GM10847 (cell line): ENCODE results near the gene PTPRG.

Experiments
- POLR2A ChIP-seq: IDR thresholded peaks from 2 replicates; pipeline ENCODE4 v1.6.1; 2011; ENCODE audit not compliant: insufficient read length; ENCODE audit errors: extremely low read depth

PTPRG gene

GRCh38 chr3:61903931-61904657, 342.7 kb downstream of the PTPRG start:
- TF ChIP-seq POLR2A = no peak

- no peak for TF ChIP-seq POLR2A
These were observed 345.9 kb downstream of the PTPRG start for GRCh38 chr3:61907210-61907795.

GRCh38 chr3:61908382-61908781, 347.0 kb downstream of the PTPRG start:
- TF ChIP-seq POLR2A = no peak

- no peak for TF ChIP-seq POLR2A
These were observed 349.4 kb downstream of the PTPRG start for GRCh38 chr3:61910732-61911131.

- TF ChIP-seq POLR2A = no peak
These were observed 350.8 kb downstream of the PTPRG start for GRCh38 chr3:61912158-61912557.

GRCh38 chr3:61913701-61914100, 352.3 kb downstream of the PTPRG start:
- no peak for TF ChIP-seq POLR2A

GRCh38 chr3:61914276-61914675, 352.9 kb downstream of the PTPRG start:
- no peak for TF ChIP-seq POLR2A

- no peak for TF ChIP-seq POLR2A
These were observed 353.9 kb downstream of the PTPRG start for GRCh38 chr3:61915296-61915695.

- no peak for TF ChIP-seq POLR2A
These were observed 358.0 kb downstream of the PTPRG start for GRCh38 chr3:61919371-61919770.

GRCh38 chr3:61922118-61922517, 360.7 kb downstream of the PTPRG start:
- no peak for TF ChIP-seq POLR2A

- no peak for TF ChIP-seq POLR2A
These were observed 362.8 kb downstream of the PTPRG start for GRCh38 chr3:61924090-61924735.

- no peak for TF ChIP-seq POLR2A
These were observed 363.6 kb downstream of the PTPRG start for GRCh38 chr3:61924991-61925390.

- TF ChIP-seq POLR2A = no peak
These were observed 364.4 kb downstream of the PTPRG start for GRCh38 chr3:61925721-61926120.

- TF ChIP-seq POLR2A = no peak
These were observed 365.6 kb downstream of the PTPRG start for GRCh38 chr3:61926923-61927322.

GRCh38 chr3:61927332-61927731, 366.0 kb downstream of the PTPRG start:
- no peak for TF ChIP-seq POLR2A

- TF ChIP-seq POLR2A = no peak
These were observed 366.7 kb downstream of the PTPRG start for GRCh38 chr3:61928039-61928438.
